ENCODE results near the gene RAB5IF.
A peak's percentile ranks its signal among the peaks of the same experiment; 100 is the strongest.
"Not testable (repeated sequence)": the region's sequence is repeated elsewhere in the genome, so short reads cannot be mapped to it uniquely, and the experiment has no call there.

Gene RAB5IF

DNA sequence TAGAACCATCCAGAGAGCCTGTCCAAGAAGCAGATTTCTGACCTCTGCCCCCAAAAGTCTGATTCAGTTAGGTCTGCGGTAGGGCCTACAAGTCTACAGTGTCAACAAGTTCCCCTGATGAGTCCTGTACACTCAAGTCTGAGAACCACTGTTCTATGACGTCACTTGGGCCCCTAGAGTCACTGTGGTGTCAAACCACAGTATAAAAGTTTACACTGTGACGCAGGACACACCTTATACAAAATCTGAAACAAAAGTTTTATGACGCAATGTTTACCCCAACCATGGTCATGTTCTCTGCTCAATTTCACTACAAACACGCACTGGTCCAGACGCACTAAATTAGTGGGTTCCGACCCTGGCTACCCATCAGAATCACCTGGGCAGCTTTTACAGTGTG is 22.5 kb downstream of the RAB5IF start:
- no peak for DNase-seq (ENCODE audit: low read depth in 3 of 3, low spot score in 1 of 3)

DNA sequence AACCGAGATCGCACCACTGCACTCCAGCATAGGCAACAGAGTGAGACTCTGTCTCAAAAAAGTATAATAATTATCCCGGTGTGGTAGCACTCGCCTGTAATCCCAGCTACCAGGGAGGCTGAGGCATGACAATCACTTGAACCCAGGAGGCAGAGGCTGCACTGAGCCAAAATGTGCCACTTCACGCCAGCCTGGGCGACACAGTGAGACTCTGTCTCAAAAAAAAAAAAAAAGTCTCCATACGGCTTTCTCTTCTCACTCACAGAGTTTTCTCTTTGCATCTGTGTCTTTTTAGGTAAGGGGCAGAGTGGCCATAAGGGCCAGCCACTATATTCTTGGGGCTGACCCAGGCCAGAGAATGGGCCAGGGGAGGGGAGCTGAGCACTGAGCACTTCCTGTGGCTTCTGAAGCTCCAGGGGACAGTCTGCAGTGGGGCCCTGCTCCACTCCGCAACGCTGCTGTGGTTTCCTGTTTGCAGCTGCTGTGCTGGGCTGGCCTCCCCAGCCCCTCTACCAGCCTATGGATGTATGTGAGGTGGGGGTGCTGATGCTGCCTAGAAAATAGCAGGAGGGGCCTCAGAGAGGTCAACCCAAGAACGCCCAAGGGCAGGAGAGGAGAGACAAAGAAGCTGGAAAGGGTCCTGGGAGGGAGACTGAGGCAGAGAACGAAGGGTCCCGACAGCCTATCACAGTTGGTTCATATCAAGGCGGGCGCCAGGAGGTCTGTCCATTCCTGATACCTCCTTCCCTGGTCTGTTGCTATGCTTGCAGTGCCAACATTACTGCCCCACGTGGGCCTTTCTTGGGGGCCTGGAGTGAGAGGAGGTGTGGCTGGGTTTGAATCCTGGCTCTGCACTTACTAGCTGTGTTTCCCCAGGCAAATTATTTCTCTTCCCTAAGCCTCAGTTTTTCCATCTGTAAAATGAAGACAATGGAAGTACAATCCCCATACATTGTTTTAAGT is 24.4 kb downstream of the RAB5IF start:
- no peak for DNase-seq (ENCODE audit: low read depth in 3 of 3, low spot score in 1 of 3)

GRCh38 chr20:36631646-36632045 is 26.1 kb downstream of the RAB5IF start:
- no peak for DNase-seq (ENCODE audit: low read depth in 3 of 3, low spot score in 1 of 3)

GRCh38 chr20:36632147-36632486 is 26.5 kb downstream of the RAB5IF start:
- no peak for DNase-seq (ENCODE audit: low read depth in 3 of 3, low spot score in 1 of 3)

DNA sequence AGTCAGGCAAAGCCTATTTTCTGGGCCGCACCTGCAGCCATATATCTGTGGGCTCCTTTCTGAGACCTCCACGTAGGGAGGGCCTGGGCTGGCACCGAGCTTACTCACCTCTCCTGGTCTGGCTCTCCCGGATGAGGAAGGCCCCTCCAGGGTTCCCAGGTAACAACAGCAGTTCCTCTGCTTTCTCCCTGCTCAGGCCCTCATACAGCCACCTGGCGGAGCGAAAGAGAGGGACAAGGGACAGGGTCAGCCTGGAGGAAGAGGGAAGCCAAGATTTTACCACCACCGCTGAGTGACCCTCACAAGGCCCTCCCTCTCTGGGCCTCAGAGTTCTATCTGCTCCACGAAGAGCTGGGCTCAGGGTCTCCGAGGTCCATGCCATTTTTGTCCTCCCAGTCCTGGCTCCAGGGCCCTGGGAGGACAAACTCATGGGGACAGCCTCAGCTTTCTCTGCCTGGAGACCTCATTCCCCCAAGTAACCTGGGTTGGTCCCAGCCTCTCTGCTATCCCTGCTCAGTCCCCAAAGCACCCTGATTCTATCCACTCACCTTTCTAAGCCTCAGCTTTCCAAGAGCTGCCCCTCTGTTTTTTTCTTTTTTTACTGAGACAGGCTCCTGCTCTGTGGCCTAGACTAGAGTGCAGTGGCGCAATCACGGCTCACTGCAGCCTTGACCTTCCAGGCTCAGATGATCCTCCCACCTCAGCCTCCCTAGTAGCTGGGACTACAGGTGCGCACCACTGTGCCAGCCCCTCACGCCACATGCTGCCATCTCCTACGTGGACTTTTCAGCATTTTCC is 27.1 kb downstream of the RAB5IF start:
- DNase-seq (ENCODE audit: low read depth in 3 of 3, low spot score in 1 of 3), result no peak

DNA sequence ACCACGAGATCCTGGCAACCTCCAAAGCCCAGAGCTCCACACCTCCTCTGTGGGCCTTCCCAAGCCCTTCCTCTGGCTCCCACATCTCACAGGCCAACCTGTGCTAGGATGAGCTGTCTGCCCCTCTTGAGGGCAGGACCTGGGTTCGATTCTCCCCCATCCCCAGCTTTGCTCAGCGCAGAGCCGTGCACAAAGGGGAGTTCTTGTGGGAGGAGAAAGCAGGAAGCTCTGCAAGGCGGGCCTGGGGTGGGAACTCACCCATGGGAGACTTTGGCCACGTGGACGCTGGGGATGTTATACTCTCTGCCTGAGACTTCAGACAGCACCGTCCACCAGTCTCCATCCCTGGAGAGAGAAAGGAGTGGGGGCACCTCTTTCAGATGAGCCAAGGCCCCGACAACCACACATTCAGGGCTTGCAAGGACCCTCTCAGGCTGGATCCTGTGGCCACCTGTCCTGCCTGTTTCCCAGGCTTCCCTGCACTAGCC is 27.8 kb downstream of the RAB5IF start:
- no peak for DNase-seq (ENCODE audit: low read depth in 3 of 3, low spot score in 1 of 3)

GRCh38 chr20:36634342-36634741 is 28.8 kb downstream of the RAB5IF start:
- no peak for DNase-seq (ENCODE audit: low read depth in 3 of 3, low spot score in 1 of 3)

- not testable (repeated sequence) for DNase-seq (ENCODE audit: low read depth in 3 of 3, low spot score in 1 of 3)
Observed at GRCh38 chr20:36638876-36639400, 33.4 kb downstream of the RAB5IF start.

DNA sequence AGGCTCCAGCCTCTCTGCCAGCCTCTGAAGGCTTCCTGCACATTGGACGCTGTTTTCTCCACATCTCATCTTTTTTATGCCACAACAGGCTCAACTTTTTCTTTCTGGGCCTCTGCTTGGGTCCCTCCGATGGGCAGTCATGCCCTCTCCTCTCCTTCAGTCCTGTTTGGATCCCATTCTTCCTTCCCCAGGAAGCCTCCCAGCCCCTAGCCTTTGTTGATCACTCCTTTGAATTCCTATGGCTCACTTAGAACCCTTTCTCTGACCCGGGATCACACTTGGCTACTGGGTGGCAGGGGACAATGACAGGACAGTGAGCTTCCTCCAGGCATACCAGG is 35.9 kb downstream of the RAB5IF start:
- no peak for DNase-seq (ENCODE audit: low read depth in 3 of 3, low spot score in 1 of 3)

- no peak for DNase-seq (ENCODE audit: low read depth in 3 of 3, low spot score in 1 of 3)
Observed at GRCh38 chr20:36642136-36642535, 36.6 kb downstream of the RAB5IF start.

DNA sequence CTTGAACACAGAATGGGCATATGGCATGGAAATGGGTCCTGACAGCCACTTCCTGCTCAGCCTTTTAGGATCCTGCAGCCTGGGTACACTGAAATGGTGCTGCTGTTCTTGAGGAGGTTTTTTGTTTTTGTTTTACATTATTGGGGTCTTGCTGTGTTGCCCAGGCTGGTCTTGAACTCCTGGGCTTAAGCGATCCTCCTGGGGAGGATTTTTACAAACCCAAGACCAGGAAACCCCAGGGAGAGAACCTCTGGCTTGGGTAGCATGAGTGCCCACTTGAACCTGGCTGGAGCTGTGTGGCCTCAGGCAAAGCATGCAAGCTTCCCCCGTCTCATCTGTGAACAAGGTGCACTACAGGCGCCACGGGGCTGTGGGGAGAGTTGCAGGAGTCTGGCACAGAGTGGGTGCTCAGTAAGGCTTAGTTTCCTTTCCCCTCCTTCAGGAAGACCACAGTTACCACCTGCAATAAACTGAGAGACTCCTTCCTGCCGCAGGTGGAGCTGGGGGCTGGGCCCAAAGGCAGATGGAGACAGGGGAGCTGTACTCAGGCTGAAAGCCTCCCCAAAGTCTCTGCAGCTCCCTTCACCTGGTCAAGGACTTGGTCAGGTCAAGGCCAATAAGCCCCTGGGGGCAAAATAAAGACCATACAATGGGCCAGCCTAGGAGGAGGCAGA is 38.6 kb downstream of the RAB5IF start:
- peak; percentile 12 to 30 (median 30) for DNase-seq (ENCODE audit: low read depth in 3 of 3, low spot score in 1 of 3)

DNA sequence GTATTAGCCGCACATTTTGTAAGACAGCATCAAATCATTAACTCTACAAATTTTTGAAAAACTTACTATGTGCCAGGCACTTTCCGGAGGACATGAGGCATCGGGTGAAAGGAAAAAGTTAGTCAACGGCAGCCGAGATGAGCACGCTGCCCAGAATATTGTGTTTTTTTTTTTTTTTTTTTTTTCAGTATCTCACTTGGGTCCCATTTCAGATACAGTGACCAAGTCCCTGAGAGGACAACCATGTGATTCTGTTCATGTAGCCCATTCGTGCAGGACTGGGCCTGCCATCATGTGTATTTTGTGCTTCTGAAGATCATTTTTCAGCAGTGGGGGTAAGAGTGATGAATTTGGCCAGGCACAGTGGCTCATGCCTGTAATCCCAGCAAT is 39.1 kb downstream of the RAB5IF start:
- no peak for DNase-seq (ENCODE audit: low read depth in 3 of 3, low spot score in 1 of 3)

DNA sequence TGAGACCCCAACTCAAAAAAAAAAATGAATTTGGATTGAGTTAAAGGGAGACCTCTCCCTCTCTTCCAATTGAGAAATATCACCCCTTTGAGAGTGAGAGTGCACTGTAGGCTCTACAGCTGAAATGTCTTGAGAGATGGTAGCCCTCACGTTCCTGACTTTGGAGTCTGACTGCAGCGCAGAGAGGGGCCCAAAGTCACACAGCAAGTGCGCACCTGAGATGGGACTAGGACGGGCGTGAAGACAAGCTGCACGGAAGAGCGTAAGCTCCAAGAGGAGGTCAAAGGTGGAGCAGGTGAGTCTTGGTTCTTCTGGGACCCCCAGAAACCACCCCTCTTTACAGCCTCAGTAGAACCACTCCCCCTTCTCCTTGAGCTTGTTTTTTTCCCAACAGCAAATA is 39.8 kb downstream of the RAB5IF start:
- DNase-seq (ENCODE audit: low read depth in 3 of 3, low spot score in 1 of 3), result no peak

DNA sequence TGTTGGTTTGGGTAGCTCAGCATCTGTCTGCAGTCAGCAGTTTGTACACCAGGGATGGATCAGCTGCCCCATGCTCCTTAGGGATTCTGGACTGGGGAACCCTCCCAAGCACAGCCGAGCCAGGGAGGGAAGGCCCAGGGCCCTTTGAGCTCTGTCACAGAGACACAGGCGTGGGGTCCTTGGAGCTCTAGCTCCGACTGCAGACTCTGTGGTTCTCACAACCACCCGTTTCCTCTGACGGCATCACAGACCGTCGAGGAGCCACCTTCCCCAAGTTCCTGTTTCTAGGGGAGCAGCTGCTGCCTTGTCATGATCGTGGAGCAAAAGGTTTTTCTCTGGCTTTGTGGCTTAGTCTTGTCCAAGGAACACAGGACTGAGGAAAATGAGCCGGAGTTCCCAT is 40.4 kb downstream of the RAB5IF start, which contains the start of gene SLA2:
Gene SLA2 (minus strand): TSS at position 199 of the 400 bp plus-strand sequence. CDS start 4,861 bp downstream, outside the sequence.
- DNase-seq (ENCODE audit: low read depth in 3 of 3, low spot score in 1 of 3), result peak; percentile 8 to 43 (median 40)

- no peak for DNase-seq (ENCODE audit: low read depth in 3 of 3, low spot score in 1 of 3)
Observed at GRCh38 chr20:36646678-36647077, 41.1 kb downstream of the RAB5IF start.

- no peak for DNase-seq (ENCODE audit: low read depth in 3 of 3, low spot score in 1 of 3)
Observed at GRCh38 chr20:36647196-36648121, 41.9 kb downstream of the RAB5IF start.

DNA sequence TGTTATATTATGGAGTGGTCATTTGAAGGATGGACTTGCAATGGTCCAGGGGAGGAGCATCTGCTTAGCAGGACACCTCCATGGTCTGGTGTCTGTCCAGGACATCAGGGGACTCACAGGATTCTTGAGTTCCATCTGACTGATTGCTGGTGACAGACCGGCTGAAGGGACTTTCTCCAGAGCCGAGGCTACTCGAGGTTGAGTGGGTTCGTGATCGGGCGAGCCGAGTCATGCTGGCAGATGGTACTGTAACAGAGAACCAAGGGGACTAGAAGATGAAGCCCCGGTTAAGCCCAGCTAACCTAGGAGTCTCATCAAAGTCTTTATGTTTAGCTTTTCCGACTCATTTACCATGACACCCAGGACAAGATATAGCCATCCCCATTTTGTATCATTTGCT is 47.9 kb downstream of the RAB5IF start:
- DNase-seq (ENCODE audit: low read depth in 3 of 3, low spot score in 1 of 3), result no peak

DNA sequence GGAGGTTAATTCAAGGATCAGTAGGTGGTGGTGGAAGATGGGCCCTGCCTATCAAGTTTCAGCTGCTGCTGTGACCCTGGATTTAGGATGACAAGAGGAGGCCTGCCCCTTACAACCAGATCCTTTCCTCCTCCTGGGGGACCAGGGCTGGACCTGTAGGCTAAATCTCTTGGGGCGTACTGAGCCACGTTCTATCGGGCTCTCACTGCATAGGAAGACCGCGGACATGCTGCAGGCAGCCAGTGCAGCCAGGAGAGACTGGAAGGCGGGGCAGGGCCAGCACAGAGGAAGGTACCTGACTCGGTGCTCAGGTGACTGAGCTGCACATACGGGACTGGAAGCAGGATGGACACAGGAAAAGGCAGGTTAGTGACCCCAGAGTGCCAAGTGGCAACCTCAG is 48.9 kb downstream of the RAB5IF start:
- no peak for DNase-seq (ENCODE audit: low read depth in 3 of 3, low spot score in 1 of 3)

DNA sequence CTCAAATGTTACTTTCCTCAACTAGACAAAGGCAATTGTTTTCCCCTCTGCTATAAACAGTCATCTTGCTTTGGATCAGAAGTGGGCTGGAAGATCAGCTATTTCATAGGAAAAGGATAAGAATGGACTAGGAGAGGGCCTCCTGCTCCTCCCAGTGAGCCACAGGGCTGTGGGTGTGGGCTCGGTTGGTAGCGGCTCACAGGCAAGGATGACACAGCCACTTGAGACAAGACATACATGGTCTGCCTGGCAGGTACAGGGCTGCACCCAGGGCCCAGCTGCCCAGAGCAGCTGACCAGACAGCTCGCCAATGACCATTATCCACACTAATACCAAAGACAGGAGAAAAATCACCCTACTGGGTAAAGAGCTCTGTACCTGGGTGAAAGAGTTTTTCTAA is 49.4 kb downstream of the RAB5IF start:
- DNase-seq (ENCODE audit: low read depth in 3 of 3, low spot score in 1 of 3), result no peak

- DNase-seq (ENCODE audit: low read depth in 3 of 3, low spot score in 1 of 3), result no peak
Observed at GRCh38 chr20:36656733-36657132, 51.2 kb downstream of the RAB5IF start.
